Measurements from ENCODE around the gene SLFN12. TPM values are rescaled to one million over a fixed set of nuclear protein-coding genes. Genes with fewer than 3 reads are reported as not detected.
A peak's percentile ranks its signal among the peaks of the same experiment; 100 is the strongest.

The SLFN12 gene
- total RNA-seq (ENCODE audit: low replicate concordance): 6.8 and 7.2 TPM in 2 replicates

DNA sequence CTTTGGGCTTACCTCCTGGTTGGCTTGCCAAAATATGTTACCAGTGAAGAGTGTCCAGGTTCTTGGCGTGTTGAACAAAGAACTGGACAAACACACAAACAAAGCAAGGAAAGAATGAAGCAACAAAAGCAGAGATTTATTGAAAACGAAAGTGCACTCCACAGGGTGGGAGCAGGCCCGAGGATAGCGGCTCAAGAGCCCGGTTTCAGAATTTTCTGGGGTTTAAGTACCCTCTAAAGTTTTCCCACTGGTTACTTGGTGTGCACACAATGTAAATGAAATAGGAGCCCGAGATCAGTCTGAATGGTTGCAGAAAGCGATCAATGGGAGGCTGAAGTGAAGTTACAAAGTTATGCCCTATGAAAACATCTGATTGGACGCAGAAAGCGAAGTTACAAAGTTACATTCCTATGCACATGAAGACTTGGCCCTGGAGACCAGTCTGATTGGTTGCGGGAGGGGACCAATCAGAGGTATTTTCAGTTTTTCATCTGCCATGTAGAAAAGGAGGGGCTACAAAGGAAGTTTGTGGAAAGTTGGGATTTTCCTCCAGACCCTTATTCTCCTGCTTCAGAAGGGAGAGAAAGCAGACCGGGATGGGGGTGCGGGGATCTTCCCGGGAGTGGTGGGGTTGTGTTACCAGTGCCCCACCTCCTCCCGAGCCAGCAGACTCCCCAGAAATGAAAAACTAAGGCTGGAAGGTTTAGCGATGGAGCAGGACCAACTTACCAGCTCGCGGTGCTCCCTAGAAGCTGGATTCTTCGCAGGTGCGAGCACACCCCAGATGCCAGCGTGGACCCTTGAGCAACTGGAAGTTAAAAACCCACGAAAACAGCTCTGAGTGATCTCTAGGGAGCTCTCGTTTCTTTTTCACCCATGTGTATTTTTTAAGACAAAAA, at the start of gene SLFN12:
Gene SLFN12 (minus strand): TSS at position 325 of the 899 bp plus-strand sequence. CDS start 9,472 bp downstream, outside the sequence.
- peaks cover 7% of the 10 kb centered on the region for H3K4me1 ChIP-seq
- H3K4me3 ChIP-seq: peak within 1 kb of the TSS; percentile 21
- peak within 1 kb of the TSS; percentile 94 for H3K27ac Mint-ChIP-seq
- peak within 1 kb of the TSS; percentile 61 for H3K4me2 ChIP-seq
- no peaks in the 10 kb centered on the region for H3K9me3 ChIP-seq (ENCODE audit: low read depth)
- H3F3A ChIP-seq (ENCODE audit: low read depth): no peaks in the 10 kb centered on the region
- H3K27me3 Mint-ChIP-seq (ENCODE audit: insufficient read depth, low read depth): no peaks in the 10 kb centered on the region
- H3K79me2 ChIP-seq (ENCODE audit: low read depth): no peaks in the 10 kb centered on the region
- peaks cover 12% of the 10 kb centered on the region for H3K9me3 Mint-ChIP-seq
- H3K27ac ChIP-seq: no peak within 1 kb of the TSS
- H3K27me3 ChIP-seq: no peaks in the 10 kb centered on the region
- H3K36me3 ChIP-seq: no peaks in the 10 kb centered on the region
- no peaks in the 10 kb centered on the region for H4K20me1 ChIP-seq (ENCODE audit: low read depth)
- H3K4me3 Mint-ChIP-seq: peak within 1 kb of the TSS; percentile 82
- DNase-seq (ENCODE audit: low spot score): peak; percentile 26
- no peak within 1 kb of the TSS for H3K9ac ChIP-seq
- peaks cover 43% of the 10 kb centered on the region for H3K4me1 Mint-ChIP-seq
- peak within 1 kb of the TSS; percentile 81 for H2AFZ ChIP-seq (replicated peaks)
- TF ChIP-seq, protein P1, sequence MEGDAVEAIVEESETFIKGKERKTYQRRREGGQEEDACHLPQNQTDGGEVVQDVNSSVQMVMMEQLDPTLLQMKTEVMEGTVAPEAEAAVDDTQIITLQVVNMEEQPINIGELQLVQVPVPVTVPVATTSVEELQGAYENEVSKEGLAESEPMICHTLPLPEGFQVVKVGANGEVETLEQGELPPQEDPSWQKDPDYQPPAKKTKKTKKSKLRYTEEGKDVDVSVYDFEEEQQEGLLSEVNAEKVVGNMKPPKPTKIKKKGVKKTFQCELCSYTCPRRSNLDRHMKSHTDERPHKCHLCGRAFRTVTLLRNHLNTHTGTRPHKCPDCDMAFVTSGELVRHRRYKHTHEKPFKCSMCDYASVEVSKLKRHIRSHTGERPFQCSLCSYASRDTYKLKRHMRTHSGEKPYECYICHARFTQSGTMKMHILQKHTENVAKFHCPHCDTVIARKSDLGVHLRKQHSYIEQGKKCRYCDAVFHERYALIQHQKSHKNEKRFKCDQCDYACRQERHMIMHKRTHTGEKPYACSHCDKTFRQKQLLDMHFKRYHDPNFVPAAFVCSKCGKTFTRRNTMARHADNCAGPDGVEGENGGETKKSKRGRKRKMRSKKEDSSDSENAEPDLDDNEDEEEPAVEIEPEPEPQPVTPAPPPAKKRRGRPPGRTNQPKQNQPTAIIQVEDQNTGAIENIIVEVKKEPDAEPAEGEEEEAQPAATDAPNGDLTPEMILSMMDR (IDR thresholded peaks at IDR 0.05): no peak
- TF ChIP-seq EZH2 (IDR thresholded peaks at IDR 0.05) (no peak), EZH2phosphoT487 (IDR thresholded peaks at IDR 0.05) (no peak)
- no peaks in the 10 kb centered on the region for H3K36me3 Mint-ChIP-seq

DNA sequence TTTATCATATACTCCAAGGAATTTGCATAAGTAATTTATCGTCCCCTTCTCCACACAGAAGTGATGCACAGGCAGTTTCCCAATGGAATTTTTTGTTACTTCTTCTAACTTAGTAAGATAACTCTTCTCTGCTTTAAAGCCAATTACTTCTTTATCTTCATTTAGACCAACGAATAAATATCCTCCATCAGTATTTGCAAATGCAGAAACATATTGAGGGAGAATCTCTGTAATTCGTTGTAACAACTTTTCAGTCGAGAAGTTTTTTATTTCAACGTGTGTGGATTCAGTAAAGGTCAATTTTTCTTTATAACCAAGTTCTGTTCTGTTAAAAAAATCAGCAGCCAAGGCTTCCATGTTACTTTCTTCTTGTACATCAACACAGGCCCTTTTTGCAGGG, 47.0 kb upstream of the SLFN12 start:
- Histone ChIP-seq H3K4me3 (no peak overlapping the region), H4K20me1 (ENCODE audit: low read depth) (no peaks in the 10 kb centered on the region), H3F3A (ENCODE audit: low read depth) (no peaks in the 10 kb centered on the region), H3K4me2 (no peak overlapping the region), H3K36me3 (no peaks in the 10 kb centered on the region), H3K79me2 (ENCODE audit: low read depth) (no peaks in the 10 kb centered on the region), H3K27ac (no peak overlapping the region), H3K9ac (no peak overlapping the region), H3K9me3 (ENCODE audit: low read depth) (no peaks in the 10 kb centered on the region), H3K4me1 (no peaks in the 10 kb centered on the region), H2AFZ (replicated peaks) (no peak overlapping the region), H3K27me3 (peaks cover 92% of the 10 kb centered on the region)
- TF ChIP-seq EZH2phosphoT487 (IDR thresholded peaks at IDR 0.05) (no peak), EZH2 (IDR thresholded peaks at IDR 0.05) (no peak)
- TF ChIP-seq, protein P1 (IDR thresholded peaks at IDR 0.05): no peak
- Mint-ChIP-seq H3K27ac (no peak overlapping the region), H3K36me3 (no peaks in the 10 kb centered on the region), H3K4me1 (no peaks in the 10 kb centered on the region), H3K9me3 (peaks cover 3% of the 10 kb centered on the region), H3K27me3 (ENCODE audit: insufficient read depth, low read depth) (peaks cover 23% of the 10 kb centered on the region), H3K4me3 (no peak overlapping the region)
- DNase-seq (ENCODE audit: low spot score): no peak

DNA sequence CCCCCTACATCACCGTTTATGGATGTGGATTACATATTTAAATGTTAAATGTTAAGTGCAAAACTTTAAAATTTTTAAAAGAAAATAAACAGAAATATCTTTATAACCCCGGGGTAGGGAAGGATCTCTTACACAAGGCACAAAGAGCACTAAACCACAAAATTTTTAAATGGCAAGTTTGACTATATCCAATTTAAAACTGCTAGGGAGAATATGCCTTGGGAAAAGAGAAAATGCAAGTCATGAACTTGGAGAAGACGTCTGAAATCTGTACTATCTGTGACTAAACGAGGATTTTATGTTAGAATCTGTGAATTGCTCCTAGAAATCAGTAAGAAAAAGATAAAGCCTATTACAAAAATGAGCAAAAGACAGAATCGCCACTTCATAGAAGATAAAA, 44.9 kb upstream of the SLFN12 start:
- Mint-ChIP-seq H3K4me3 (no peak overlapping the region), H3K4me1 (no peaks in the 10 kb centered on the region), H3K27ac (no peak overlapping the region), H3K9me3 (no peaks in the 10 kb centered on the region), H3K27me3 (ENCODE audit: insufficient read depth, low read depth) (peaks cover 23% of the 10 kb centered on the region), H3K36me3 (no peaks in the 10 kb centered on the region)
- Histone ChIP-seq H3K4me1 (no peaks in the 10 kb centered on the region), H4K20me1 (ENCODE audit: low read depth) (no peaks in the 10 kb centered on the region), H3K9ac (no peak overlapping the region), H3K4me2 (no peak overlapping the region), H3K27me3 (peaks cover 78% of the 10 kb centered on the region), H3K79me2 (ENCODE audit: low read depth) (no peaks in the 10 kb centered on the region), H3K27ac (no peak overlapping the region), H3F3A (ENCODE audit: low read depth) (no peaks in the 10 kb centered on the region), H3K36me3 (no peaks in the 10 kb centered on the region), H3K9me3 (ENCODE audit: low read depth) (no peaks in the 10 kb centered on the region), H3K4me3 (no peak overlapping the region), H2AFZ (replicated peaks) (no peak overlapping the region)
- DNase-seq (ENCODE audit: low spot score): no peak
- TF ChIP-seq EZH2 (IDR thresholded peaks at IDR 0.05) (no peak), EZH2phosphoT487 (IDR thresholded peaks at IDR 0.05) (no peak)
- TF ChIP-seq, protein P1 (IDR thresholded peaks at IDR 0.05): no peak
